Nephron progenitor cell (in vitro differentiated cells): ENCODE measurements around the gene RTEL1.

Source experiments
- DNase-seq: peaks from one replicate; pipeline ENCODE4 v3.0.0; 2021
- H3K27ac Mint-ChIP-seq: 2 replicates; pipeline ENCODE4 v1.8.0; 2021; ENCODE audit warnings: mild to moderate bottlenecking, moderate library complexity, mixed read lengths
- H3K27me3 Mint-ChIP-seq: 2 replicates; pipeline ENCODE4 v1.8.0; 2021; ENCODE audit warnings: mild to moderate bottlenecking, low read depth, mixed read lengths; ENCODE audit not compliant: poor library complexity
- H3K36me3 Mint-ChIP-seq: 2 replicates; pipeline ENCODE4 v1.8.0; 2021; ENCODE audit warnings: low read depth, mixed read lengths
- H3K4me1 Mint-ChIP-seq: 2 replicates; pipeline ENCODE4 v1.8.0; 2021; ENCODE audit warnings: mixed read lengths
- H3K4me3 Mint-ChIP-seq: 2 replicates; pipeline ENCODE4 v1.8.0; 2021; ENCODE audit warnings: mild to moderate bottlenecking, moderate library complexity, mixed read lengths
- H3K9me3 Mint-ChIP-seq: 2 replicates; pipeline ENCODE4 v1.8.0; 2021; ENCODE audit warnings: mild to moderate bottlenecking, moderate library complexity, mixed read lengths
- TF ChIP-seq, protein P1 (sequence below): fragments of 200-600 bp; sonication (generic); IDR thresholded peaks from 2 replicates; pipeline ENCODE4 v1.5.0; 2021; ENCODE audit warnings: antibody characterized with exemption

The RTEL1 gene

DNA sequence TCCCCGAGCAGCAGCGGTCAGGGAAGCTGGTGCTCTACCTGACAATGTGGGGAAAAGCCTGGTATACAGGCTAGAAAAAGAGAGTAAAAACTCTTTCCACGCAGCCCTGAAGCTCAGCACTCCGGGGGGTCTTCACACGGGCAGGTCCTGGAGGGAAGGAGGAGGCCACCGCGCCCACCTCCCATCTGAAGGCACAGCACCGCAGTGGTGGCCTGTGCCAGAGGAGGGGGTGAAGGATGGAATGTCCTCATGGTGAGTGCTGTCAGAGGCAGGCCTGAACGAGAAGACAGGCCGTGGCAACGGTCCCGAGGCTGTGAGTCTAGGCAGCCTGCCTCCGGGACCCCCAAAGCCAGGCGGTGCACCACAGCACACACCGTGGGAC, 87.3 kb downstream of the RTEL1 start:
- no peak overlapping the region for H3K27ac Mint-ChIP-seq
- H3K27me3 Mint-ChIP-seq, result no peaks in the 10 kb centered on the region

More for the DNA sequence above, 87.3 kb downstream of the RTEL1 start:
- DNase-seq, result no peak
- Mint-ChIP-seq H3K9me3 (no peaks in the 10 kb centered on the region), H3K4me3 (no peak overlapping the region), H3K4me1 (peaks cover 14% of the 10 kb centered on the region), H3K36me3 (peaks cover 10% of the 10 kb centered on the region)
- TF ChIP-seq, protein P1, sequence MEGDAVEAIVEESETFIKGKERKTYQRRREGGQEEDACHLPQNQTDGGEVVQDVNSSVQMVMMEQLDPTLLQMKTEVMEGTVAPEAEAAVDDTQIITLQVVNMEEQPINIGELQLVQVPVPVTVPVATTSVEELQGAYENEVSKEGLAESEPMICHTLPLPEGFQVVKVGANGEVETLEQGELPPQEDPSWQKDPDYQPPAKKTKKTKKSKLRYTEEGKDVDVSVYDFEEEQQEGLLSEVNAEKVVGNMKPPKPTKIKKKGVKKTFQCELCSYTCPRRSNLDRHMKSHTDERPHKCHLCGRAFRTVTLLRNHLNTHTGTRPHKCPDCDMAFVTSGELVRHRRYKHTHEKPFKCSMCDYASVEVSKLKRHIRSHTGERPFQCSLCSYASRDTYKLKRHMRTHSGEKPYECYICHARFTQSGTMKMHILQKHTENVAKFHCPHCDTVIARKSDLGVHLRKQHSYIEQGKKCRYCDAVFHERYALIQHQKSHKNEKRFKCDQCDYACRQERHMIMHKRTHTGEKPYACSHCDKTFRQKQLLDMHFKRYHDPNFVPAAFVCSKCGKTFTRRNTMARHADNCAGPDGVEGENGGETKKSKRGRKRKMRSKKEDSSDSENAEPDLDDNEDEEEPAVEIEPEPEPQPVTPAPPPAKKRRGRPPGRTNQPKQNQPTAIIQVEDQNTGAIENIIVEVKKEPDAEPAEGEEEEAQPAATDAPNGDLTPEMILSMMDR, result no peak
